H1 (cell line): ENCODE measurements around the gene ATP6V0D1. TPM values are rescaled to one million over a fixed set of nuclear protein-coding genes. Genes with fewer than 3 reads are reported as not detected.

Experiments
- CTCF ChIA-PET: fragments of 300-600 bp; sonication (Branson Sonifier 250); formaldehyde crosslinking; loops from one replicate; lab custom pipeline; 2021; ENCODE audit not compliant: partially characterized antibody; lab: Charles Lee
- POLR2A ChIA-PET: fragments of 300-600 bp; sonication (Branson Sonifier 250); formaldehyde crosslinking; loops from one replicate; lab custom pipeline; 2021; ENCODE audit warnings: inconsistent platforms; ENCODE audit not compliant: partially characterized antibody; lab: Charles Lee
- DNase-seq, 2 experiments: peaks; one replicate each; pipeline versions ENCODE4 v3.0.0 to v3.0.0-alpha.2; 2010 to 2022; ENCODE audit warnings: low spot score in 2 of 2, low read depth in 1 of 2, mixed read lengths in 1 of 2
- FAIRE-seq: peaks from 2 replicates; lab custom pipeline; 2011; peaks lifted over from hg19 to GRCh38; lab: Jason Lieb, UNC
- H2AFZ ChIP-seq: 2 replicates; pipeline ENCODE4 v1.8.1; 2012; ENCODE audit warnings: low read length, inconsistent platforms
- H2AK5ac ChIP-seq: 2 replicates; pipeline ENCODE4 v1.6.1; 2013; ENCODE audit warnings: low read depth, low read length
- H2BK120ac ChIP-seq: replicated peaks from 2 replicates; pipeline ENCODE3; 2013; ENCODE audit warnings: low read depth, low read length, inconsistent platforms
- H2BK12ac ChIP-seq: 2 replicates; pipeline ENCODE4 v1.6.1; 2013; ENCODE audit warnings: low read depth, low read length
- H2BK15ac ChIP-seq: 2 replicates; pipeline ENCODE4 v1.6.1; 2013; ENCODE audit warnings: low read length
- H2BK20ac ChIP-seq: 2 replicates; pipeline ENCODE4 v1.6.1; 2013; ENCODE audit warnings: low read length
- H2BK5ac ChIP-seq: 2 replicates; pipeline ENCODE4 v1.6.1; 2013; ENCODE audit warnings: low read depth, low read length
- H3K14ac ChIP-seq: 2 replicates; pipeline ENCODE4 v1.6.1; 2013; ENCODE audit warnings: inconsistent platforms; ENCODE audit not compliant: insufficient read length
- H3K18ac ChIP-seq: 2 replicates; pipeline ENCODE4 v1.6.1; 2013; ENCODE audit warnings: low read length; ENCODE audit errors: extremely low read depth
- H3K23ac ChIP-seq: 2 replicates; pipeline ENCODE4 v1.6.1; 2013; ENCODE audit warnings: inconsistent platforms; ENCODE audit not compliant: insufficient read length
- H3K23me2 ChIP-seq: 2 replicates; pipeline ENCODE4 v1.6.1; 2013; ENCODE audit warnings: low read depth, low read length
- H3K27ac ChIP-seq: 2 replicates; pipeline ENCODE4 v1.6.1; 2011; ENCODE audit warnings: low read depth, low read length, inconsistent platforms
- H3K27me3 ChIP-seq, 4 experiments: replicated peaks in 1 of 4; 1 replicate in 1 of 4; 2 replicates in 3 of 4; pipeline versions ENCODE4 v1.6.1 to v1.8.1; 2011 to 2013; ENCODE audit warnings: low read length in 3 of 4, mild to moderate bottlenecking in 3 of 4, inconsistent platforms in 2 of 4, mixed read lengths in 2 of 4, moderate library complexity in 1 of 4; ENCODE audit not compliant: control insufficient read depth in 3 of 4, insufficient read depth in 3 of 4; ENCODE audit errors: extremely low read depth in 1 of 4
- H3K36me3 ChIP-seq, 4 experiments: 2 replicates each; pipeline versions ENCODE4 v1.6.1 to v1.8.1; 2011 to 2013; ENCODE audit warnings: mild to moderate bottlenecking in 4 of 4, low read length in 3 of 4, moderate library complexity in 2 of 4, control low read depth in 1 of 4, inconsistent platforms in 1 of 4; ENCODE audit not compliant: insufficient read depth in 4 of 4, control insufficient read depth in 2 of 4
- H3K4ac ChIP-seq: replicated peaks from 2 replicates; pipeline ENCODE3; 2013; ENCODE audit warnings: low read length, low read depth, mixed read lengths, inconsistent platforms; ENCODE audit not compliant: insufficient read length
- H3K4me1 ChIP-seq, 4 experiments: replicated peaks in 1 of 4; 1 replicate in 1 of 4; 2 replicates in 3 of 4; pipeline versions ENCODE4 v1.6.1 to v1.8.1; 2011 to 2013; ENCODE audit warnings: low read length in 3 of 4, inconsistent platforms in 2 of 4, mixed read lengths in 1 of 4; ENCODE audit not compliant: insufficient read depth in 4 of 4, control insufficient read depth in 3 of 4
- H3K4me2 ChIP-seq, 2 experiments: 2 replicates each; pipeline versions ENCODE4 v1.6.1 to v1.8.1; 2011 to 2013; ENCODE audit warnings: low read depth in 2 of 2, low read length in 2 of 2, control low read depth in 1 of 2, inconsistent platforms in 1 of 2, mild to moderate bottlenecking in 1 of 2; ENCODE audit not compliant: insufficient read depth in 1 of 2
- H3K4me3 ChIP-seq, 4 experiments: fragments of 200-600, 300-600 bp in 1 of 4; sonication (generic), shearing (Covaris generic), sonication (Bioruptor Twin) in 1 of 4; 2 replicates each; pipeline versions ENCODE4 v1.5.1 to v1.8.1; 2011 to 2016; ENCODE audit warnings: low read length in 4 of 4, low read depth in 3 of 4, control low read depth in 2 of 4, inconsistent platforms in 2 of 4, mild to moderate bottlenecking in 2 of 4, mixed read lengths in 1 of 4, moderate library complexity in 1 of 4; ENCODE audit not compliant: insufficient read depth in 2 of 4; ENCODE audit errors: extremely low read depth in 1 of 4
- H3K56ac ChIP-seq: replicated peaks from 2 replicates; pipeline ENCODE3; 2013; ENCODE audit warnings: low read depth, mild to moderate bottlenecking, mixed read lengths, low read length, inconsistent platforms; ENCODE audit not compliant: insufficient read length
- H3K79me1 ChIP-seq: 2 replicates; pipeline ENCODE4 v1.6.1; 2013; ENCODE audit warnings: low read depth, low read length, control low read depth
- H3K79me2 ChIP-seq, 2 experiments: 2 replicates each; pipeline versions ENCODE4 v1.6.1 to v1.8.1; 2012 to 2013; ENCODE audit warnings: low read length in 2 of 2, mild to moderate bottlenecking in 2 of 2, inconsistent platforms in 1 of 2; ENCODE audit not compliant: insufficient read depth in 2 of 2, control insufficient read depth in 1 of 2
- H3K9ac ChIP-seq, 4 experiments: replicated peaks in 1 of 4; 1 replicate in 1 of 4; 2 replicates in 3 of 4; pipeline versions ENCODE4 v1.6.1 to v1.8.1; 2011 to 2013; ENCODE audit warnings: low read depth in 3 of 4, low read length in 3 of 4, control low read depth in 2 of 4, mild to moderate bottlenecking in 2 of 4, moderate library complexity in 2 of 4, inconsistent platforms in 1 of 4; ENCODE audit errors: extremely low read depth in 1 of 4
- H3K9me3 ChIP-seq, 2 experiments: 2 replicates each; pipeline versions ENCODE4 v1.6.1 to v1.8.1; 2012 to 2013; ENCODE audit warnings: mild to moderate bottlenecking in 2 of 2, moderate library complexity in 2 of 2, control low read depth in 1 of 2, inconsistent platforms in 1 of 2, low read depth in 1 of 2, low read length in 1 of 2, mixed read lengths in 1 of 2; ENCODE audit not compliant: insufficient read depth in 2 of 2
- H4K20me1 ChIP-seq, 2 experiments: replicated peaks in 1 of 2; 2 replicates each; pipeline versions ENCODE3 to v1.8.1; 2011 to 2013; ENCODE audit warnings: inconsistent platforms in 2 of 2, low read length in 2 of 2, mild to moderate bottlenecking in 1 of 2; ENCODE audit not compliant: insufficient read depth in 2 of 2, control insufficient read depth in 1 of 2
- H4K5ac ChIP-seq: 2 replicates; pipeline ENCODE4 v1.6.1; 2013; ENCODE audit warnings: low read length, low read depth, mixed read lengths, inconsistent platforms; ENCODE audit not compliant: insufficient read length
- H4K8ac ChIP-seq: 2 replicates; pipeline ENCODE4 v1.8.0; 2013; ENCODE audit warnings: mild to moderate bottlenecking, moderate library complexity, low read length, inconsistent platforms; ENCODE audit not compliant: insufficient read depth; ENCODE audit errors: extremely low read depth
- H4K91ac ChIP-seq: replicated peaks from 2 replicates; pipeline ENCODE3; 2013; ENCODE audit warnings: low read length, mixed read lengths, inconsistent platforms; ENCODE audit not compliant: insufficient read length
- EP300 ChIP-seq, 2 experiments: IDR thresholded peaks; 1 replicate in 1 of 2; 2 replicates in 1 of 2; pipeline ENCODE4 v1.6.1; 2011 to 2012; ENCODE audit warnings: low read depth in 2 of 2, low read length in 2 of 2, mild to moderate bottlenecking in 2 of 2, borderline replicate concordance in 1 of 2, inconsistent platforms in 1 of 2, moderate library complexity in 1 of 2
- GTF2F1 ChIP-seq: IDR thresholded peaks from 2 replicates; pipeline ENCODE4 v1.6.1; 2012; ENCODE audit warnings: low read depth, low read length, improper control_type of control experiment, borderline replicate concordance
- HDAC6 ChIP-seq: IDR thresholded peaks from one replicate; pipeline ENCODE4 v1.7.1; 2012; ENCODE audit warnings: low read depth, mild to moderate bottlenecking, inconsistent platforms, low read length, moderate library complexity
- POLR2A ChIP-seq, 2 experiments: IDR thresholded peaks; 1 replicate in 1 of 2; 2 replicates in 1 of 2; pipeline ENCODE4 v1.6.1; 2011; ENCODE audit warnings: low read depth in 2 of 2, low read length in 2 of 2, mild to moderate bottlenecking in 2 of 2; ENCODE audit errors: control extremely low read depth in 1 of 2
- RBBP5 ChIP-seq: IDR thresholded peaks from 2 replicates; pipeline ENCODE4 v1.7.1; 2012; ENCODE audit warnings: low read depth, mild to moderate bottlenecking, inconsistent platforms, low read length, moderate library complexity, borderline replicate concordance
- SIX5 ChIP-seq: IDR thresholded peaks from 2 replicates; pipeline ENCODE4 v1.6.1; 2011; ENCODE audit warnings: mild to moderate bottlenecking, low read depth, low read length
- SP2 ChIP-seq: IDR thresholded peaks from 2 replicates; pipeline ENCODE4 v1.6.1; 2012; ENCODE audit warnings: mild to moderate bottlenecking, low read length, inconsistent platforms
- SP4 ChIP-seq: IDR thresholded peaks from 2 replicates; pipeline ENCODE4 v1.6.1; 2012; ENCODE audit warnings: low read length, inconsistent platforms
- WGBS, 2 experiments: shearing (Covaris generic) in 1 of 2; methylation state at CpG; one replicate each; pipeline versions ENCODE4 v1.1.6 to v1.1.7; 2013 to 2015; ENCODE audit warnings: low lambda C conversion rate in 2 of 2, mixed read lengths in 2 of 2, inconsistent platforms in 1 of 2, low coverage in 1 of 2, missing lambda C conversion rate in 1 of 2; ENCODE audit not compliant: insufficient replicate concordance in 2 of 2, insufficient coverage in 1 of 2, insufficient read length in 1 of 2; ENCODE audit errors: extremely low coverage in 1 of 2, missing lambda C conversion rate in 1 of 2; 5-methylcytosine and 5-hydroxymethylcytosine counted together
- polyA plus RNA-seq, 7 experiments: library from polyadenylated mRNA; depleted of rRNA in 3 of 7; stranded (reverse) in 5 of 7; unstranded in 2 of 7; fragments of >200 nt in 5 of 7; fragments of 200-250 nt in 2 of 7; gene quantifications; 1 replicate in 5 of 7; 2 replicates in 1 of 7; 4 replicates in 1 of 7; pipeline versions ENCODE4 v1.2.1 to v1.2.3, GENCODE V29; 2011 to 2013; ENCODE audit warnings: missing spikeins in 2 of 7, mixed read lengths in 2 of 7
- total RNA-seq: library from RNA; stranded (reverse); fragmentation: NEBNext Ultra II Directional; extraction: Animal tissue kit (Norgen Biotek cat#: 25700); gene quantifications from 2 replicates; pipeline ENCODE4 v1.2.1, GENCODE V29; 2021
- TF ChIP-seq, protein P1 (sequence below), 3 experiments: IDR thresholded peaks; 1 replicate in 2 of 3; 2 replicates in 1 of 3; pipeline versions ENCODE4 v1.5.1 to v1.6.1; 2011; ENCODE audit warnings: low read length in 3 of 3, mild to moderate bottlenecking in 3 of 3, inconsistent platforms in 2 of 3, low read depth in 1 of 3, moderate library complexity in 1 of 3; ENCODE audit not compliant: insufficient read depth in 1 of 3; ENCODE audit errors: control extremely low read depth in 1 of 3
- TF ChIP-seq, protein P2 (sequence below): IDR thresholded peaks from 2 replicates; pipeline ENCODE4 v1.6.1; 2011; ENCODE audit warnings: low read depth, mild to moderate bottlenecking, low read length; ENCODE audit not compliant: insufficient read depth

ATP6V0D1 gene
- total and polyA plus RNA-seq, 2 of the 8 experiments (the other 6 are each of a cell fraction or from before 2014, with no cell fraction given): 47.3 to 134 TPM

DNA sequence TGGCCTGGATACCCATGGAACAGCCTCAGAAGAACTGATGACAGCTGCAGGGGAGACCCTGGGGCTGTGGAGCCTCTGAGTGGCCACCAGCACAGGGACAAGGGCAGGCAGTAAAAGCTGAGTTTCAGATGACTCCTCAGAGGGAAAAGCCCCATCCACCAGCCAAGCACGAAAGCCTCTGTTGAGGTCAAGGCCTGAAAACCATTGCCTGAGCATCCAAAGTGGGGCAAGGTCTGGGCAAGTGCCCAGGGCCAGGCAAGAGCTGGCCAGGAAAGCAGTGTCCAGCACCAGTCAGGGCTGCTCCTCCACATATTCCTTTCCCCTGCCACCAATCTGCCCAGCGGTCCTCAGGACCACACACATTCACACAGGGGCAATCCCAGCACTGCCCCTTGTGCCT lies 16.4 kb downstream of the ATP6V0D1 start:
- Histone ChIP-seq H3K23ac (no peak overlapping the region), H3K4me1 (peaks cover 0 to 5% (median 2%) of the 10 kb centered on the region in 4 experiments; a peak in 3 of 7 replicates), H4K91ac (no peak overlapping the region), H2BK5ac (no peak overlapping the region), H3K27me3 (no peaks in the 10 kb centered on the region), H3K9ac (no peak overlapping the region), H2BK120ac (no peak overlapping the region), H4K20me1 (peaks cover 10 to 16% of the 10 kb centered on the region in 2 experiments), H3K79me1 (no peaks in the 10 kb centered on the region; the same call in none of the 2 replicates), H3K36me3 (no peaks in the 10 kb centered on the region), H3K18ac (no peak overlapping the region), H4K5ac (no peak overlapping the region), H2BK12ac (no peak overlapping the region), H3K56ac (no peak overlapping the region), H3K14ac (no peak overlapping the region), H3K79me2 (peaks cover 0 to 11% of the 10 kb centered on the region in 2 experiments; a peak in 1 of 4 replicates), H3K4me2 (no peak overlapping the region), H3K27ac (no peak overlapping the region), H2BK15ac (no peak overlapping the region), H2BK20ac (no peak overlapping the region), H3K9me3 (no peaks in the 10 kb centered on the region), H2AFZ (no peak overlapping the region), H3K4ac (no peak overlapping the region), H2AK5ac (no peak overlapping the region), H4K8ac (no peak overlapping the region), H3K4me3 (no peak overlapping the region), H3K23me2 (no peaks in the 10 kb centered on the region)
- 86% methylated on average over 2 of the region's 2 CpGs; no CpG with 5 or more reads in 1 of the 2 experiments for whole genome bisulfite sequencing, 2 experiments
- POLR2A ChIA-PET: interaction anchor here (0.7 kb wide), 1 partner anchor 36 kb away, joined by 4 read pairs; no protein-coding TSS in a partner anchor
- TF ChIP-seq SP4: no peak
- TF ChIP-seq HDAC6: no peak
- TF ChIP-seq EP300 (IDR thresholded peaks at IDR 0.05; ENCODE audit: borderline replicate concordance in 1 of 2, low read depth in 2 of 2, low read length in 2 of 2): no peak
- no peak for TF ChIP-seq SIX5
- TF ChIP-seq, protein P1, sequence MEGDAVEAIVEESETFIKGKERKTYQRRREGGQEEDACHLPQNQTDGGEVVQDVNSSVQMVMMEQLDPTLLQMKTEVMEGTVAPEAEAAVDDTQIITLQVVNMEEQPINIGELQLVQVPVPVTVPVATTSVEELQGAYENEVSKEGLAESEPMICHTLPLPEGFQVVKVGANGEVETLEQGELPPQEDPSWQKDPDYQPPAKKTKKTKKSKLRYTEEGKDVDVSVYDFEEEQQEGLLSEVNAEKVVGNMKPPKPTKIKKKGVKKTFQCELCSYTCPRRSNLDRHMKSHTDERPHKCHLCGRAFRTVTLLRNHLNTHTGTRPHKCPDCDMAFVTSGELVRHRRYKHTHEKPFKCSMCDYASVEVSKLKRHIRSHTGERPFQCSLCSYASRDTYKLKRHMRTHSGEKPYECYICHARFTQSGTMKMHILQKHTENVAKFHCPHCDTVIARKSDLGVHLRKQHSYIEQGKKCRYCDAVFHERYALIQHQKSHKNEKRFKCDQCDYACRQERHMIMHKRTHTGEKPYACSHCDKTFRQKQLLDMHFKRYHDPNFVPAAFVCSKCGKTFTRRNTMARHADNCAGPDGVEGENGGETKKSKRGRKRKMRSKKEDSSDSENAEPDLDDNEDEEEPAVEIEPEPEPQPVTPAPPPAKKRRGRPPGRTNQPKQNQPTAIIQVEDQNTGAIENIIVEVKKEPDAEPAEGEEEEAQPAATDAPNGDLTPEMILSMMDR (IDR thresholded peaks at IDR 0.05; ENCODE audit: control extremely low read depth in 1 of 3, insufficient read depth in 1 of 3, low read depth in 1 of 3, low read length in 3 of 3): no peak
- TF ChIP-seq SP2: no peak
- TF ChIP-seq POLR2A (IDR thresholded peaks at IDR 0.05; ENCODE audit: control extremely low read depth in 1 of 2, low read depth in 2 of 2, low read length in 2 of 2): no peak
- TF ChIP-seq GTF2F1: no peak
- TF ChIP-seq, protein P2, sequence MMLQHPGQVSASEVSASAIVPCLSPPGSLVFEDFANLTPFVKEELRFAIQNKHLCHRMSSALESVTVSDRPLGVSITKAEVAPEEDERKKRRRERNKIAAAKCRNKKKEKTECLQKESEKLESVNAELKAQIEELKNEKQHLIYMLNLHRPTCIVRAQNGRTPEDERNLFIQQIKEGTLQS: no peak
- TF ChIP-seq RBBP5: no peak
- CTCF ChIA-PET: interaction anchor here (0.9 to 28.6 kb wide), 13 partner anchors 21 to 204 kb away, joined by 3 to 683 read pairs (median 5); partner anchors contain the start of genes HSD11B2 and ZDHHC1
- DNase-seq (no peak), FAIRE-seq (no peak)
